GM21737 (cell line): ENCODE results near the gene ARL8A.
"Not testable (repeated sequence)": the region's sequence is repeated elsewhere in the genome, so short reads cannot be mapped to it uniquely, and the experiment has no call there.

Experiments
- ATAC-seq: cut with Tn5 transposase; IDR thresholded peaks from one replicate; pipeline ENCODE4 v1.9.1; 2021; ENCODE audit warnings: mild to moderate bottlenecking, moderate library complexity; ENCODE audit not compliant: unreplicated experiment

ARL8A gene

DNA sequence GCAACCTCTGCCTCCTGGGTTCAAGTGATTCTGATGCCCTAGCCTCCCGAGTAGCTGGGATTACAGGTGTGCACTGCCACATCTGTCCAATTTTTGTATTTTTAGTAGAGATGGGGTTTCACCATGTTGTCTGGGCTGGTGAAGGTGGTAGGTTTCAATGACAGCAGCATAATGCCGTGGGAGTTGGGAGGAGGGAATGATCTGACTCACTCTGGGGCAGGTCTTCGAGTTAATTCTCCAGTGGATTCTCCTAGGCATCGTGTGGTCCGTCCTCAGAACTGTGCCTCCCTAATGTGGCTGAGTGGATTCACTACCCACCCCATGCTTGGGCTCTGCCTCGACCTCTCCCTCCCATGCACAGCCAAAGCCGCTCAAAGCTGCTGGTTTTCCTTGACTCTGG is 23.5 kb downstream of the ARL8A start:
- ATAC-seq: no peak

DNA sequence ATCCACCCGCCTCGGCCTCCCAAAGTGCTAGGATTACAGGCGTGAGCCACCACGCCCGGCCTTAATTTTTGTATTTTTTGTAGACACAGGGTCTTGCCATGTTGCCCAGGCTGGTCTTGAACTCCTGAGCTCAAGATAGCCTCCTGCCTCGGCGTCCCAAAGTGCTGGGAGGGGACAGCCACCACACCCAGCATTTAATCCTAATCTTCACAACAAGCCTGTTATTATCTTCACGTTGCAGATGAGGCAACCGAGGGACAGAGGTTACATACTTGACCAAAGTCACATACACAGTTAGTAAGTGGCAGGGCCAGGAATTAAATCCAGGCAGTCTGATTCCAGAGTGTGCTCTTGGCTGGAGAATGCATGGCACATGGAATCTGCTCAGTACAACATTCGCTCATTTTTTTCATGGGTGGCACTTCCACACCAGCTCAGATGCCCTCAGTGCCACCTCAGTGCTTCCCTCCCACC is 26.6 kb downstream of the ARL8A start:
- no peak for ATAC-seq

GRCh38 chr1:202116287-202116686 is 28.2 kb downstream of the ARL8A start:
- ATAC-seq: no peak

- ATAC-seq: no peak
These were observed 30.7 kb downstream of the ARL8A start for GRCh38 chr1:202113690-202114300.

- ATAC-seq: no peak
These were observed 31.5 kb downstream of the ARL8A start for GRCh38 chr1:202112859-202113689.

GRCh38 chr1:202111589-202111988 is 32.9 kb downstream of the ARL8A start:
- ATAC-seq: not testable (repeated sequence)

GRCh38 chr1:202110977-202111376 is 33.6 kb downstream of the ARL8A start:
- no peak for ATAC-seq

DNA sequence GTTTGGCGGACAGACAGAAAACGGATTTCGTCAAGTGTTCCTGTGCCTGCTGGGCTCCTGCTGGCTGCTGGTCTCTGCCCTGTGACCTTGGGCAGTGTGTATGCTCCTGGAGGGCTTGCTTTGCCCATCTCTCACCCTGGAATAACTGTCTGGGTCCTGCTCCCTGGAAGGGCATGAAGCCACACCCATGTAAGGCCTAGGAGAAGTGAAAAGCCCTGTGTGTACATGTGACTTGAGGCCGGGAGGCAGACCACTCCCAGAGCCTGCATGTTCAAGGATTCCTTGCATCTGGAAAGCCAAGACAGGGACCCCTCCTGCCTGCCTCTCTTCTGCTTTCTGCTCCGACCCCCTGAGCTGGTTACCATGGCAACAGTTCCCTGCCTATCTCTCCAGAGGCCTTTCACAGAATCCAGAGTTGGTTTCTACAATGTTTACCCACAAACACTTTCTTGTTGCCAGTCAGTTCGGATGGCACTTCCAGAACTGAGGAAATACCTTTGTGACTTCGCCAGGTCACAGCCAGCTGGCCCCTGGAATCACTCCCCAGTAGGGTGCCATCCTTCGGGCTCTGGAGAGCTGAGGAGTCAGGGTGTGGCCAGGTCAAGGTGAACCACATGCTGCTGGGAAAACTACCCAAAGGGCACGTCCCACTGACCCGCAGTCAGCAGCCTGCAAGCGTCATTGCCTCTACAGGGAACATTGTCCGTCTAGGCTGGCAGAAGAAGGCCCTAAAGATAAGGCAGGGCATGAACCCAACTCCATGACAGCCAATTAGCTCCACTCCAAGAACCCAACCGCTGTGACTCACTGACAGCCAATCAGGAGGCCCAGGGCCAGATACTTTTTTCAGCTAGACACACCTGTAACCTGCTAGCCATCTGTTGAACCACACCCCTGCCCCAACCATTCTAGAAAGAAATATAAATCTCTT is 36.5 kb downstream of the ARL8A start:
- no peak for ATAC-seq

GRCh38 chr1:202107321-202107761 is 37.2 kb downstream of the ARL8A start:
- ATAC-seq: no peak

GRCh38 chr1:202106340-202107254 is 37.9 kb downstream of the ARL8A start:
- ATAC-seq: no peak

DNA sequence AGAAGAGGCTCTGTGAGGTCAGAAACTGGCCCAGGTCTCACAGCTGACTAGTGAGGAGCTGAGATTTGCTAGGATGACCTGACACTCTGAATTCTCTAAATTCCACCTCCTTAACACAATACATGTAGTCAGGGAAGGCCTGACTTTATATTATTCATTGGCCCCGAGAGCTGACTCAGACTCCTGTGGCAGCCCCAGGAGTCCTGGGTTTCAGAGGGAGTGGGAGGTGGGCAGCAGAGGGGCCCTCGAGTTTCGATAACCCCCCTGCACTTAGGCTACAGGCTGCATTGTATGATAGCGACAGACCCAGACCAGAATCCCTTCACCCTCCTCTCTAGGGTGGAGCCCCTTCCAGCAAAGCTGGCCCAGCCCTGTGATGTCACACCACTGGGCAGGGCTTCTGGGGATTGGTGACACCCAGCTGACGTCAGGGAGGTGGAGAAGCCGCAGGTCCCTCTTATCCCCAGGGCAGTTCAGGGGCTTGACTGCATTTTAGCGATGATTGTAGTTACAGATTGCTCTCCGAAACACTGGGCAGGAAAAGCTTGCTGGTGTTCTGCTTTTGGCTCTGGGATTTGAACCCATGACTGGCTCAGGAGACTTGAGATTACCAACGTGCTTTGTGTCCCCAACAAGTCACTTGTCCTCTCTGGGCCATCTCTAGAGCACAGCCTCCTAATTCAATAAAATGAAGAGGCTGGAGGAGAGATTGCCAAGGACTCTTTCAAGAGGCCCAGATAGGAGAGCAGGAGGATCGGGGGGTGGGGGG is 38.8 kb downstream of the ARL8A start:
- ATAC-seq: no peak

DNA sequence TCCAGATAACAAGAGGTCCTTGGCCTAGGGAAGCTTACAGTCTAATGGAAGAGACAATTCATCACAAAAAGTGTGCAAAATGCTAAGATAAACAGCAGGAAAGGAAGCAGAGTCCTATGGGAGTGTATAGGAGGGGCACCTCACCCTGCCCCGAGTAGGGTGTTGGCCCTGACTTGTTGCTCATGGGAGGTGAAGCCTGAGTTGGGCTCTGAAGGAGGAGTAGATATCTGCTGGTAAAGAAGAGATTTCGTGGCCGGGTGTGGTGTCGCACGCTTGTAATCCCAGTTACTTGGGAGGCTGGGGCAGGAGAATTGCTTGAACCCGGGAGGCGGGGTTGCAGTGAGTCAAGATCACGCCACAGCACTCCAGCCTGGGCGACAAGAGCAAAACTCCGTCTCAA is 40.5 kb downstream of the ARL8A start:
- ATAC-seq: no peak

- no peak for ATAC-seq
These were observed 43.4 kb downstream of the ARL8A start for GRCh38 chr1:202101184-202101583.

- ATAC-seq: no peak
These were observed 50.7 kb downstream of the ARL8A start for GRCh38 chr1:202093858-202094257.

DNA sequence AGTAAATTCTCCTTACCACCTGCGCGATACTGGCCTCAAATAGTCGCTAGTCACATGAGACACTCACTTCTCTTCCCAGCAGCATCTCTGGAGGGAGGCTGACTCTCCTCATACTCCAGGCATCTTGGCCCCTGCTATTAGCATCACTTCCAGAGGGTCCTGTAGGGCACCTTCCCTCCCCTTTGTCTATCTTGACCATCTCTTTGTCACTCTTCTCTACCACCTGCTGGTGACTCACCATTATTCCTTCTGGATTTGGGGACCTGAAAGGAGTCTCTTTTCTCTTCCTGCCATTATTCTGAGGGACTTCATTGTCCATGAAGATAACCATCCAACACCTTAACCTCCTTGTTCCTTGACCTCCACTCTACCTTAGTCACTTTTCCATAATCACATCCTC is 53.5 kb downstream of the ARL8A start:
- no peak for ATAC-seq

- ATAC-seq: no peak
These were observed 56.3 kb downstream of the ARL8A start for GRCh38 chr1:202088206-202088605.

- no peak for ATAC-seq
These were observed 57.8 kb downstream of the ARL8A start for GRCh38 chr1:202086579-202087350.

DNA sequence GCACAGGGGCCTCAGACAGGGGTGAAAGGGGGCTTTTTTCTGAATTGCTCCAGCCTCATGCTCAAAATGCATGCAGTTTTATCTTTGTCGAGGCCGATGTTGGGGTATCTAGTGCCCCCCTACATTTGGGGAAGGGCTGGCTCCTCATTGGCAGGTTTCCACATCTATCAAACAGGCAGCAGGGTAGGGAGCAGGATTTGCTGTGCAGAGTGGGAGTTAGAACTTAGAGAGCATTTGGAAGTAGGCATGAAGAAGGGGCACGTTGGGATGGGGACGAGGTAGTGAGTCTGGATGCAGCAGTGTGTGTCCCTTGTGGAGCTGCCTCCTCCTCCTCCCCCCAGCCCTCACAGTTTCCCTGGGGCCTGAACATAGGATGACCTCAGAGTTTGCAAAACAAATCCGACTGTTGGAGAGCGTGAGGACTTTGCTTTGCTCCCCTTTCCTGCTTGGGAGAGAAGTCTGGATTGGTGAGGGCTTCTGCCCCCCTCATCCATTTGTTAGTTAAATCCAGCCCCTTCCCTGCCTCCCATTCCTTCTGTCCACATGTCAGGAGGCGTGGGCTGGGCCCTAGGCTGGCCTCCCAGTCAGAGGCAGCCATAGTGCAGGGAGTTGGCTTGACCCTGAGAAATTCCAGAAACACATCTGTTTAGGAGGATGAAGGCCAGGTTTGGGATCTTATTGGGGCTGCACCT is 58.7 kb downstream of the ARL8A start:
- ATAC-seq: no peak
